Measurements from ENCODE around the gene PLPP3.

The PLPP3 gene

DNA sequence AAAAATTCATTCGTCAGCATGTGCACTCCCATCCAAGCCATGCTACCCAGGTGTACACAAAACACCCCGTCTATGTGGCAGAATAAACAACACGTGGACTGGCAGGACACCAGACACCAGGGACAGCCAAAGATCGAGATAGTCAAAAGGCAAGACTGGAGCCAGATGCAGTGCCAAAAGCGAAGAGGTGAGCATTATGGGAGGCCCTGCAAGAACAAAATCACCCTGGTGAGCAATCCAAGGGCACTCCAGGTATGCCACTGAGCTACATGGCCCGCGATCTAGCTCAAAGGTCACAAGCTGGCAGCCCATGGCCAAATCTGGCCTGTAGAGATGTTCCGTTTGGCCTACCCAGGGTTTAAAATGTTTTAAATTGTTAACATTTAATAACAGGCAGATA, 33.7 kb downstream of the PLPP3 start:
- DNase-seq, result no peak

DNA sequence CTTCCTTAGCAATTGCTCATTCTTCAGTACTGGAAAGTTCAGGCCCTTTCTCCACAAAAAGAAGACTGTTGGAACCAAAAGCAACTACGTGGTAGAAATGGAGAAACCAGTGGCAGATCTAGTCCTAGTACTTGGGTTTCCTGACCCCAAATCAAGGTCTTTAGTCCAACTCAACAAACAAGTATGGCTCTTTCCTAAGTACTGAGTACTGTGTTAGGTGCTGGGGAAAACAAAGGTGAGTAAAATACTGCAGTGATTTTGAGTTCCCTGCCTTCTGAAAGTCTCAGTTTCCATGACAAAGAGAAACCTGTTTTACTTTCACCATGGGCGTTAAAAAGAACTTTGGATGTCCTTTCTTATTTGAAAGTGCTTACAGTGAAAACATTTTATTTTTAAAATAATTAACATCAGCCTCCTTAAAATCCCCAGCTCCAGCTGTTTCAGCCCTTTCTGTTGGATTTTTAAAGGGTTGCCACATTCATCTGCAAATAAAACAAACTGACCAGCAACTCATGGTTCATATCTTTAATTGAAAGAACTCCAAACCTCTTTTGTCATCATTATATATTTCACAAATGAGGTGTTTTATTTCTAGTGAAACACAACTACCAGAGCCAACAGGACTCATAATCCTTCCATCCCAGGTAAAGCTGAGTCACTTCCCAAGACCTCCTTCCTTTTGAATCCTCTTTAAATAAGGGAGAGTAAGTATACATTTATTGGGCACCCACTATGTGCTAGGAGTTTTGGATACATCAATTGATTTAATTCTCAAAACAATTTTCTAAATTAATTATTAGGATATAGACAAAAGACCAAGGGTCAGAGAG, 35.4 kb downstream of the PLPP3 start:
- DNase-seq, result no peak

DNA sequence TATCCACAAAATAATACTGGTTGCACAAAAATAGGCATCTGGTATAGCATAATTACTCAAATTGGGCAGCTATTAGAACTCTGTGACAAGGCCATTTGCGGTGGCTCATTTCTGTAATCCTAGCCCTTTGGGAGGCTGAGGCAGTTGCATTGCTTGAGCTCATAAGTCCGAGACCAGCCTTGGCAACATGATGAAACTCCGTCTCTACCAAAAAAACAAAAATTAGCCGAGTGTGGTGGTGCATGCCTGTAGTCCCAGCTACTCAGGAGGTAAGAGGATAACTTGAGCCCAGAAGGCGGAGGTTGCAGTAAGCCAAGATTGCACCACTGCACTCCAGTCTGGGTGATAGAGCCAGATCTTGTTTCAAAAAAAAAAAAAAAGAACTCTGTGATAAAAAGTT, 36.7 kb downstream of the PLPP3 start:
- no peak for DNase-seq

DNA sequence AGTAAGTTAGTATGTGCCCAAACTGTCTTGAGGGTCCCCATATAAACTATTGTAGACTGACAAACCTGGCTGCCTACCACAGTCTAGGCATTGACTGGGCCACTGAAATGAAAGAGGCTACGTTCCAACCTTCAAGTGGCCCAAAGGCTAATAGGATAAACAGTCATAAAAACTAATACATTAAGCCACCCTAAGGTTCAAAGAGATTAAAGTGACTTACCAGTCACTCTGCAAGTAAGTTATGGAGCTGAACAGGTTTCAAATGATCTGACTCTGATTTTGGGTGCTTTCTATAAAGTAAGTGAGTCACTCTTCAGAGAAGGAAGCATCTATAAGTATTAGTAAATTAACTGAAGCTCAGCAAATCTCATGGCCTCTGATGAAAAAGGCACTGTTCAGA, 38.0 kb downstream of the PLPP3 start:
- DNase-seq, result no peak

DNA sequence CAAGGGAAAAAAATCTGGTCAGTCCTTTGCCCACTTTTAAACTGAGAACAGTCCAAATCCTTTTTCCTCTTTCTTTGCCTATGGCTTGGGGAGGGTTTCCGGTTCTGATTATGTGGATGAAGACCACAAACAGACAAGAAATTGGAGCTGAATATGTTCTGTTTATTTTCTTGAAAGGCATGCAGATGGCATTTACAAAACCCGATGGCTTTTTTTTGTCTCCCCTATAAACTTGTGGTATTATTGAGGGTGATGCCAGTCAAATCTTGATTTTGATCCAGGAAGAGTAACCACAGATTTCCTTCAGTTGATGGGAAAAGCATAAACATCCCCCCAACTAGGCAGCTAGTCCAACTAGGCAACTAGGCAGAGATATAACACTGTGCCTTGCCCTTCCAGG, 38.9 kb downstream of the PLPP3 start:
- DNase-seq, result no peak

DNA sequence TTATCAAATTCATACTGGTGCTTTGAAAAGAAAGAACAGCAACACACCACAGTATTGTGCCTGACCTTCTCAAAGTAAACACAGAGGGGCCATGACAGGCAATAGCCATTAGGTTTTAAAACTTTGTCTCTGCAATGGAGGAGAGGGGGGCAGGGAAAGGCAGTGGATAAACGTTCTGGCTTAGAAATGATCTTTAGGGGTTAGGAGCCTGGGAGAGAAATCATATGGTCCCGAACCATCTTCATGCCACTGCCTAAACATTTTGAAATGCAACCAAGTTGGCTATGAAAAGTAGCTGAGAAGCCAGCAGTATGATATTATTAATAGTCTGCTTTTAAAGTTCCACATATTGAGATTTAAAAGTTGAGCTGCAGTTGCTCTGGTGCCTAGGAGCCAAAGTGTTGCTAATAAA, 39.8 kb downstream of the PLPP3 start:
- DNase-seq, result no peak

DNA sequence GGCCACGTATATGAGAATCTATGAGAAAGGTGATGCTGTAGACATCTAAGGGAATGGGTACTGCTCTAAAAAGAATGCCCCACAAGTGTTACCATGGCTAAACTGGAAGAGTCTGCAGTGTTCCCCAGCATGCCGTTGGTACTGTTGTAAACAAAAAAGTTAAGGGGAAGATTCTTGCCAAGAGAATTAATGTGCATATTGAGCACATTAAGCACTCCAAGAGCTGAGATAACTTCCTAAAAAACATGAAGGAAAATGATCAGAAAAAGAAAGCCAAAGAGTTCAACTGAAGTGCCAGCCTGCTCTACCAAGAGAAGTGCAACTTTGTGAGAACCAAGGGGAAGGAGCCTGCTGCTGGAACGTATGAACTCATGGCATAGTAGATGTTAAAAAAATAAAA, 40.8 kb downstream of the PLPP3 start:
- no peak for DNase-seq

DNA sequence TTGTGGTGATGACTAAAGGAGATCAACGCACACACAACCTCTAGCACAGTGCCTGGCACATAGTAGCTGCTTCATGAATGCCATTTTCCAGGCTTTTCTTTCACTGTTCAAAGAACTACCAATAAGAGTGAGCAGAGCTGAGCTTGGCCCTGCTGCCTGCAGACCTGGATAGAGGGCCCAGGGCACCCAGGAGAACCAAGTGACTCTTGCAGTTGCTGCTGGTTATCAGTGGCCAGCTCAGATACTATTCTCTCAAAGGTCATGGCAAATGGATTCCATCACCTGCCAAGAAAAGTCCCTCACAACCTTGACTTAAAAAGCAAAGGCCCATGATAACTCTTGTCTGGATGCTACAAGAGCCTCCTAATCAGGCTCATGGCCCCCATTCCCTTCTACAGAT, 41.7 kb downstream of the PLPP3 start:
- no peak for DNase-seq

DNA sequence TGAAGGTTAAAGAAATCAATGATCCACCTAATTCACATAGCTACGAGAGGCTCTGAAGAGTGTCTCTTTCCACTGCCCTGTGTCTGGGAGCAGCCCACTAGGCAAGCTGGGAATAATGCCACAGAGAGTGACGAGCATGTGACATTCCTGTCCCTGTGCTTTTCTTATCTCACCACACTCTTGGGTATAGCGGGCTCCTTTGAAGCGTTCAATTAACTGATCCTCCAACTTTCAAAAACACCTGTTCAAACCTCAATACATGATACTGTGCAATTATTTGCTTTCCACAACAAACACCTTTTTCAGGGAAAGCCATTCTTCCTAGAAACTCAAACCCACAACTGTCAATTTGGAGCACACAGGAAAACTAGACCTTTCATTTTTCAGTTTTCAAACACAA, 43.4 kb downstream of the PLPP3 start:
- no peak for DNase-seq

DNA sequence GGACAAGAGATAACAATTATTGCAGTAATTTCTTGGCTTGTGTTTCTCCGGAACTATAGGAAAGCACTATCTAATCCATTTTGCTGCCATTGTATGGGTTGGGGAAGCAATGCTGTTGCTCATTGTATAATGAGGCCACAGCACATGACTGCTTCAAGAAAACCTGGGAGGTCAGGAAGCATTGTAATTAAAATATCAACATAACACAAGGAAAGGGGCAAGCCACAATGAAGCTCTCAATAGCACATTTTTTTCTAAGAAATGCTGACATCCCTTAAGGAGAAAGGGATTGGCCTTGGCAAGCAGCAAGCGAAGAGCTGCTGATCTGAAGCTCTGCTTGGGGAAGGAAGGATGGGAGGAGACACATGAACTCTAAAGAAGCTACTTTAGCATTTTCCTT, 44.0 kb downstream of the PLPP3 start:
- DNase-seq, result no peak

DNA sequence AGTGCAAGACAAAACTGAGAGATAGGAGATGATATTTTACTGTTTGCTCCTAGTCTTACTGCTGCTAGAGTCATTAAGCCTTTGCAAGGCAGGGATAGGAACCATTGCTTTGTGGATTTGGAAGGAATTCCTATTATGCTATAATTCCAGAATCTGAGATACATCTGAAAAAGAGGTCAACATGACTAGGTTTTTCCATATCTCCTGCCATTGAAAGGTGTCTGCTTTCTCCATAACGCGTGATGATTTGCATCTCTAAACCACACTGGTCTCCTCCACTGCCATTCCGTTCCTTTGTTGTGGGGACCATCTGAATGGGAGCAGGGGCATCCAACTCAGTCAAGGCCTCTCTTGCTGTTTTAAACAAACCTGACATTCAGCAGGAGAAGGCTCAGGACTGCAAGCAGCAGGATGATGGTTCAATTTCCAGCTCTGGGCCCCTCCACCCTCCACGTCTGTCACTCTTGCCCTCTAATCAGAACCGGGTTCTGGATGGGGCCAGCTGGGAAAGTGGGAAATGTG, 45.2 kb downstream of the PLPP3 start:
- no peak for DNase-seq

DNA sequence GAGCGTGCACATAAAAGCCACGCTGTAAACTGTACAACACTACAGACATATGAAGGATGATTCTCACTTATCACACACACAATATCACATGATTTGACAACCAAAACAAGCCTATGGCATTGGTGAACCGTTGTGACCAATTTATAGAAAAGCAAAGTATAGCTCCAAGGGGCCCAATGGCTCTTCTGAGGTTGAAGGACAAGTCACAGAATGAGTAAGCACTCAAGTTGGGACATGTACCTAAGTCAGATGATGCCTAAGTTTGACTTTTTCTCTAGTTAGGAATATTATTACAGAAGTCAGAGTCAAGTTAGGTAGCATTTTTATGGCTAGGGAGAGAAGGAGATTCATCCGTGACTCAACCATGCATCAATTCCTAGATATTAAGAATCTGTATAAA, 45.7 kb downstream of the PLPP3 start:
- no peak for DNase-seq

DNA sequence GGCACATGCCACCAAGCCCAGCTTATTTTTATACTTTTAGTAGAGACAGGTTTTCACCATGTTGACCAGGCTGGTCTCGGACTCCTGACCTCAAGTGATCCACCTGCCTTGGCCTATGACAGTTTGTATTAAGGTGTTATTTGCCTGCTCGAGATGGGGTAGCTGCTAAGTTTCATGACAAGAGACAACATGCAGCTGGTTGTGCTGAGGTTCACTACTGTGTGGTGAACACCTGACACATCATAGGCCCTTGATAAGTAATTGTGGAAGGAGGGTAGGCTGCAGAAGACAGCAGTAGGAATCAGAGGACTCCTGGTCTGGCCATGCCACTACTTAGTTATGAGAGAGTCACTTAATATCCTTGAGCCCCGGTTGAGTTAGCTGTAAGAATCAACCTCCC, 46.2 kb downstream of the PLPP3 start:
- DNase-seq, result no peak

DNA sequence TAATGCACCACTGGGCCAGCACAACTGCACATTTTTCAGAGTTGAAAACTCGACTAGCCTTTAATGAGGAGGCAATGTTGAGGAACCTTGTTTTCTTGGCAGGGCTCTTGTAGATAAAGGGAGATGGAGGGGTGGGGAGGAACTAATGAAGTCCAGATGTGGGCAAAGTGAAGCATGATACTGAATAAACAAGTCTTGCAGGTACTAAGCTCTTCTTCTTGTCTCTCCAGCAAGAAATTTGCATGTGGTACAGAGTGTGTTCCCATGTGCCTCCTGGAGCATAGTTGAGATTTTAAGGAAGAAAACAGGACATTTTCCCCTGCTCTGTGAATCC, 47.0 kb downstream of the PLPP3 start:
- DNase-seq, result no peak

DNA sequence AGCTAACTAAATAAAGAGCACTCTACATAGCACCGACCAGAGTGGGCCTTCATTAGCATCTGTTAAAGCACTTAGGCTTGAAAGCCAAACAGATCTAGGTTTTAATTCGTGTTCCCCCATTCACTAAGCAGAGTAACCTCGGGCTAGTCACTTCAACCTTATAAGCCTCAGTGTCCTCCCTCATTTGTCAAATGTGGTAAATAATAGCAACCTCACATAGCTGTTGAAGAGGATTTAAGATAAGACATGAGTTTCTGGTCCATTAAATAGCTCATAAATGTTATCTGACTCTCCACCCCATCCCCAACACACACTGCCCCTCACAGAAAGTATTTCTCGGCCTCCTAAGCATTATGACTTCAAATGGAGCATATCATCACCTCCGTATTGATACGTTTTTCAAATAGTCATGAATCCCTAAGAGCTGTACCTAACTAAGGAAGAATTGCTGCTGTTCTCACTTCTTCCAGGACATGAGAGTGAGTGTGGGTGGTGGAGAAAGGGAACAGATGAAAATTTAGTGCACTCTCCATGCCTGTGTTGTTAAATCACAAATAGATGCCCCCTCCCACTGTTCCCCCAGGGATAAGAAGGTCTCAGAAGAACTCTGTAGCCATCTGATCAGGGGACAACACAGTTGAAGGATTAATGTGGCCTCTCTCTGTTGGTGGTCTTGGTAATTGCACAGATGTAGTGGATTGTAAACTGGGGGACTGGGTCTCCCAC, 47.6 kb downstream of the PLPP3 start:
- no peak for DNase-seq

DNA sequence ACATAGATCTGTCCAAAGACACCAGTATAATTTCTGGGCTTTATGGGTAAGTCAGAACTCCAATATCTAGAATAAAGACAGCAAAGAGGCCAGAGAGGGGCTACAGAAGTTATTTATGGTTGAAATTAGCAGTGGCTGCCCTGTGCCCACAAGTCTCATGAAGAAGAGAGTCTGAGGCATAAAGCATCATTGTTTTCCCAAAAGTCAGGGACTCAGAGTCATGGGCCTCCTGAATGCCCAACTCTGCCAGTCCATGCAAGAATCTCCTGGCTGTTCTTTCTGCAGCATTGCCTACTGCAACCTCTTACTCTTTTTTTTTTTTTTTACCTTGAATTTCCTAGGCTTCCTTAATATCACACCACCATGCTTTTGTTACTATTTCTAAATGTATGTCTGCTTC, 49.6 kb downstream of the PLPP3 start:
- DNase-seq, result no peak

DNA sequence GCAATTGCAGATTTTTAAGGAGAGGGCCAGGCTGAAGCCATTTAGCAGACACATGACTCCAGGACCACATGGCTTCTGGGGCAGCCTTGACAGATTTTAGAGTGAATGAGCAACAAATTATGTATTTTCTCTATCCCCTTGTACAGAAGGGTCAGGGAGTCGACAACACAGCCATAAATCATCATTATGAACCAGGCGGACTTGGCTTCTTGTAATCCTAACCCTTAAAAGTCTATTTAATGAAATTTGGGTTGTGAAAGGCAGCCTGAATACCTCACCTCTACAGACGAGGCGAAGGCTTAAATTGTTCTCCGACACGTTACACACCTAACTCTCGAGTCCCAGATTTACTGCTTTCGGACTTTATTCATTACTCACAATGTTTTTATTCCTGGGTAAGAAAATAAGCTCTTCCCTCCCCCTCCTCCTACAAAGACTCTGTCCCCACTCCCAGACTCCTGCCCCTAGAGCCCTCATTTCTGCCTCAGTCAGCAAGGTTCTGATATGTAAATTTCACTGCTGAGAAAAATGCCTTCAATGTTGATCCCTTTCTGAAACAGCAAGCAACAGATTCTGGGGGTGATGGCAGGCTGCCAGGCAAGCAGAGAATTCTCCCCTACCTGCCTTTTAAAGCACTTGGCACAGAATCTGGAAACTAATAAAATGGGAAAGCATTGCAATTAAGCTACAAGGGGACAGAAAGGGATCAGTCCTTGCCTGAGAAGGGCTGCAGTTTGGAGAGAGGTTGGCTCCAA, 51.6 kb downstream of the PLPP3 start:
- no peak for DNase-seq

DNA sequence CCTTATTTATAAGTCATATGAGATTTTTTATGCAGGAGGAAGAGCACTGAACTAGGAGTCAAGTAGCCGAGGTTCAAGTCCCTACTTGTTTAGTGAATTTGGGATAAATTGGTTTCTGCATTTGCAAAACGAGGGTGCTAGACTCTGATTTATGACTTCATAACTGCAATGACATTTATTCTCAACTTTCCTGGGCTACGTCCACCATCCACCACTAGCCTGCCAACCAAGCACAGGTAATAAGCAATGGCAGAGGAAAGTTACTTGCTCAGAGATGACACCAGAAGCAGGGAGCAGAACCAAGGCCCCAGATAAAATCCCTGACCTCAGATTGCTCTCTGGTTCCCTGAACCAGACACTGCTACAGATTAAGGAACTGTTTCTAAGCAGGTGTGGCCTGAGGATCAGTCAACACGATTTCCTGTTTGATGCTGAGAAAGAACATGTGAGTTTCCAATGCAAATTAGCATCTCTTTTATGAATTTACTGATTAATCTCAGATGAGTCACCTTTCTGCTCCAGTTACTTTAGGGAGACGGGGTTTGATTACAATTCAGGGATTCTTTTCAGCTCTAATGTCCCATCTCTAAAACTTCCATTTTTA, 52.7 kb downstream of the PLPP3 start:
- no peak for DNase-seq

DNA sequence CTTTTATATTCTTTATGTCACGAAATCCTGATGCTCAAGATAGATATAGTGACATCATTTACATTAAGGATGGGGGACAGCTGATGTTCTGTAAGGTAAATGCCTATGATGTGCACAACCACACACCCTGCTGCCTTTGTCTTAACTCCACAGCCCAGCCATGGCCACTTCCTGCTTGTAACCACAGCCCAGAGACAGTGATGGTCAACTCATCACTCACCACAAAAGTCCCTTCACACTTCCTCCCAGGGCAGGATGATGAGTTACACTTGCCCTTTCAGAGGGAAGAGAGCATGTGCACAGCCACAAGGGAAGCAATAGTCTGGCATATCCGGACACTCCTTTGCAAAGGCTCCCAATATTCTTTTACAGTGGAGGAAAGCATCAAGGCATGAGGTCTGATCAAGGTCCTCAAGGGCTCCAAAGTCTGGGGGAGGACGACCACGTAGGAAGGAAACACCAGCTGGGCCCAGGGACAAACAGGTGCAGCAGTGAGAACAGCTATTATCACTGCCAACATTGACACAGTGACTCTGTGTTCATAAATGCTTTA, 53.8 kb downstream of the PLPP3 start:
- DNase-seq, result no peak

DNA sequence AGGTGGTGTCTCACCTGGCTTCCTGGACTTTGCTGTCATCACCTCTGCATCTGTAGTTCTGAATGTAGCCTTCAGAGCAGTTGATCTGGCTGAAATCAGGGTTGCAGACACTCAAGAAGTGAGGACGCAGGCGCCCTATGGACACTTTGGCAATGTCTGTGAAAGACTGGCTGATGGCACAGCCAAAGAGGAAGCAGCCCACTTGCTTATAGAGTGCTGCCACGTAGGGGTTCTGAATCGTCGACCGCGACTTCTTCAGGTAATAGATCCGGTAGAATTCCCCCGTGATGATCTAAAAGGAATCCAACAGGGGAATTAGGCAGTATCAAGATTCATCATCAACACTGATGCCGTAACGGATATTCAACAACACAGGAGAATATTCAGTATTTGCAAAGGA, 55.1 kb downstream of the PLPP3 start:
- no peak for DNase-seq

DNA sequence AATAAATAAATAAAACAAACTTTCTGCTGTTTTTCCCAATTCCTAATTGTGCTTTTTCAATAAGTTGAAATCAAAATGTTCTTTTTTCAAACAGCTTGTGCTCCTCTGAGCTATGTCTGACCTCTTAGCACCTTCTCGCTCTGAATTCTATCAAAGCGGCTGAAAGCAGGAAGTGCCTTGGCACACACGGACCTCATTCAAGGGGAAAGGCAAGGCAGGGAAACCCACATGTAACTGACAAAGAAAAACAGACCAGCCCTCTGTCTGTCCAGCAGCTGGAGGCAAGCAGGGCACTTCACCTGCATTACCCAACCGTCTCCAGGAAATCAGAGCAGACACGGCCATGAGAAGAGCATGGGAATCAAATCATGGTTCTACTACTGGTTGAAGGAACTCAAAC, 56.7 kb downstream of the PLPP3 start:
- no peak for DNase-seq

DNA sequence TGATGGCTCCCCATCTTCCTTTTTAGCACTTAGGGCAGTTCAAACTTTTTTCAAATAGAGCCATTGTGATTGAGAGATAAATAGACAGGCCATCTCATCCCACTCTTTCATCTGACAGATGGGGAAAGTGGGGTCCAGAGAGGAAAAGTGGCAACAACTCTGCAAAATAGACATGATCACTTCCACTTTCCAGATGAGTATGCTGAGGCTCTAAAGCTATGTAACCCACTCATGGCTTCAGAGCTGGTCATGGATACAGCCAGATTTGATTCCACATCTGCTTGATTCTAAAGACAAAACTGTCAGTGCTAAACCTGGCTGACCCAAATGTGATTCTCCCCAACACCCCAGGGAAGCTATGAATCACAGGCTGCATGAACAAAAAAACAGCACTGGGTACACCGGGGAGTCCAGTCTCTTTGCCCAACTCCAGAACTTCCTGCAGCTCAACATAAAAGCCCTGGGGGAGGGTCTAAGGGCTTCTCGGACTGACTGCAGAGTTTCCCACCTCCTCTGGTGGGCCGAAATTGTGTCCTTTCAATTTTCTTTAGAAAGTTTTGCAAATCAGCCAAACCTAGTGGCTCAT, 59.3 kb downstream of the PLPP3 start:
- DNase-seq, result no peak

All from NCI-H1930 (cell line).